GM18870 (cell line): ENCODE data around the gene HNMT.

ENCODE experiments used
- ATAC-seq: cut with Tn5 transposase; IDR thresholded peaks from one replicate; pipeline ENCODE4 v1.9.1; 2021; ENCODE audit warnings: moderate library complexity; ENCODE audit not compliant: unreplicated experiment

HNMT gene

GRCh38 chr2:138009622-138010021 lies 45.3 kb downstream of the HNMT start:
- no peak for ATAC-seq

GRCh38 chr2:138010890-138011289 lies 46.6 kb downstream of the HNMT start:
- no peak for ATAC-seq

- no peak for ATAC-seq
Observed at GRCh38 chr2:138012082-138012481, 47.8 kb downstream of the HNMT start.

DNA sequence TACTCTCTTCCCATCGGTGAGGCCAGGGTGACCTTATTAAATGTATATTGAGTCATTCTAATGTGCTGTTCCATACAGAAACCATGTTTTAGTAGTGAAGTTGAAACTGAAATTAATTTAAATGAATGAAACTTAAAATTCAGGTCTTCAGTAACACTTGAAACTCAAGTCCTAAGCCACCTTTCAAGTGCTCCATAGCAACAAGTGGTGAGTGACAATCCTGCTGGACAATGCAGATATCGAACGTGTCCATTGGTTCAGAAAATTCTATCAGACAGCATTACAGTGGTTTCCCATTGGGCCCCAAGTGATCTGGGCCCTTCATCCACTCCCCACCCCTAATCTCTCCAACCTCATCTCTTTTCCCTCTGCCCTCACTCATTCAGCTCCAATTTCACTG lies 48.7 kb downstream of the HNMT start:
- peak; percentile 47 for ATAC-seq

GRCh38 chr2:138013639-138014038 lies 49.4 kb downstream of the HNMT start:
- no peak for ATAC-seq

DNA sequence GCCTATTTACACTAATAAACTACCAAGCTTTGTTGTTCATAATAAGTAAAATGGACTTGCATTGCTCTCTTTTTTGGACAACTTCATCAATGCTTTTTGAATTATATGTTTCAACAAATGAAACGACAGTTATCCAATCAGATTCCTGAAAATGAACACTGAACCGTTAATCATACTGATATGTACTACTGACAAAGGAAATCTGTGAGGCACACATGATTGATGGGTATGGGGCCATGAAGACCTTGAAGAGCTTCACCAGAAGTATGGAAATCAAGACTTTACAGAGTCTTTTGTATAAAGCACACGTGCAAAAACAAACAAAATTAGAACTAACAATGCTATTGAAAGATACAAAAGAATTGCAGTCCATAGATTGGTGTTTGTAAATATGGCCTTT lies 51.2 kb downstream of the HNMT start:
- no peak for ATAC-seq

DNA sequence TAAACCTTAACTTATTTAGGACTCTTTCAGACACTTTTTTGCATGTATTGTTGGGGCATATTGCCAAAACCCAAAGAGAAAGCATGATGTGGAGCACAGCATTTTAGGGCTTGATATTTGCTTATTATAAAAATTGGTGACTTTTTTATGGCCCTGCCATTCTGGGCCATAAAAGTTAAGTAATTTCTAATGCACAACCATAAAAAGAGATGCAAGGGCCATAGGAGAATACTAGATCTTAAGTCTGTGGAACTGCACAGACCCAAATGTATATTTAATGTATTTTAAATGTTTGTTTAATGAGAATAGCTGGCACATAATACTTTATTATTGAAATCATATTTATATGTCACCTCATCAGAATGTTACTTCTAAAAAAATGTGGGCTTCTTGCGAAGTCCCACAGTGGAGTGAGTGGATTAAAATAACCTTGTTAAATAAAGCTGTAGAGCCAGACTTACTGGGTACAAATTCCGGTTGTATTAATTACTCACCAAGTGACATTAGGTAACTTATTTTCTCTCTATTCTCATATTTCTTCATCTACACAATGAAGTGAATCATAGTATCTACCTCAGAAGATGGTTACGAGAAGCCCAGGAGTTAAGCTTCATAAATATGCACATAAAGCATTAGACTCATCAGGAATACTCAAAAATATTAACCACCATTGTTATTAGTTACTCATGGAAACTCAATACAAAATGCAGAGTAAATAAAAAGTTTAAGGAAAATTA lies 52.2 kb downstream of the HNMT start:
- ATAC-seq = no peak

DNA sequence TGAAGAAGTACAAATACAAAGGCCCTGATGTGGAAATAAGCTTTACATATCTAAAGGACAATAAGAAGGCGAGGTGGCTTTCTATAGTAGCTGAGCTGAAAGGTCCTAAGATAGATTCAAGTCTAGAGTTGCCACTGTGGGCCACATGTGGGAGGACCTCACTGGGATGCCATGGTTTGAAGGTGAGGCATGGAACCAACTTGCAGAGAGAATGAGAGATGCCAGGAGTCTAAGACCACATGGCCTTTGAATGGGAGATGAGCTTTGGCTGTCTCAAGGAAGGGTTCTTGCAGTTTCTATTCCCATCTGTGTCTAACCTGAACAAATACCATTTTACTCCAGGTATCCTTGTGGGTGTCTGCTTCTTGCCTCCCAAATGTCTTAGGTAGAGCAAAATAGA lies 53.6 kb downstream of the HNMT start:
- ATAC-seq = no peak

GRCh38 chr2:138018866-138019688 lies 54.8 kb downstream of the HNMT start:
- no peak for ATAC-seq

DNA sequence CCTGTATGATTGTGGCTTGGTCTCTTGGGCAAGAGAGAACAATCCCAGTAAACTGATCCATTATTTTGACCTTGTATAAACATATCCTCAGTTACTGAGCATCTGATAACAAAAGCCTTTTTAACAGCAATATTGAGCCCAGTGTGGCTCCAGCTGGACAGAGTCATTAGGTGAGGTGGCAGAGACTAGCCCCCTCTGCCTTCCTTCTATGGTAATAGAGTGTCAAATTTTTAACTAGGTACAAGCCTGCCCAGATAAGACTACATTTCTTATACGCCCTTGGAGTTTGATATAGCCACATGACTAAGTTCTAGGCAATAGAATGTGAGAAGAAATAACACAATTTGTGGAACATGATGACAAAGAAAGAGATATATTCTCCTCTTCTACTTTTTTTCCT lies 56.2 kb downstream of the HNMT start:
- no peak for ATAC-seq

- no peak for ATAC-seq
Observed at GRCh38 chr2:138021154-138021553, 56.9 kb downstream of the HNMT start.

GRCh38 chr2:138023298-138023697 lies 59.0 kb downstream of the HNMT start:
- no peak for ATAC-seq

GRCh38 chr2:138023976-138024375 lies 59.7 kb downstream of the HNMT start:
- no peak for ATAC-seq

- ATAC-seq = no peak
Observed at GRCh38 chr2:138026111-138027020, 62.1 kb downstream of the HNMT start.

GRCh38 chr2:138028538-138028937 lies 64.3 kb downstream of the HNMT start:
- ATAC-seq = peak; percentile 56

- no peak for ATAC-seq
Observed at GRCh38 chr2:138029276-138029675, 65.0 kb downstream of the HNMT start.

- ATAC-seq = peak; percentile 89
Observed at GRCh38 chr2:138030459-138030858, 66.2 kb downstream of the HNMT start.

- no peak for ATAC-seq
Observed at GRCh38 chr2:138032334-138032733, 68.1 kb downstream of the HNMT start.

GRCh38 chr2:138034536-138034935 lies 70.3 kb downstream of the HNMT start:
- no peak for ATAC-seq

GRCh38 chr2:138035608-138036217 lies 71.4 kb downstream of the HNMT start:
- ATAC-seq = no peak

DNA sequence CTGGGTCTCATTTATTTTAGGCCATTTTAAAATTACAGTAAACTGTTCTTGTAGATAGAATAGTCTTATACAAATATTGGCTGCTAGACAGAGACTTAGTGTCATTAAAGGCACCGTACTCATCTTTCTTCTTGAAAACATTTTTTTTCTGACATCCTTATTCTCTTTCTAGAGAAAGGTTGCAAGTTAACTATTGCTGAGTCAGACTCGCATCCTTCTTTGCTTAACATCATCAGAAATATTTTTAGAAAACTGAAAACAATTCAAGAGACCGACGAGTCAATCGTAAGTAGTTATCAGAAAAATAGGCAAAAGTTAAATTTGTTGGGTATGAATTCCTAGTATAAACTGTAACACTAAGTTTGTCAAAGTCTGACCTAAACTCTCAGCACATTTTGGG lies 72.2 kb downstream of the HNMT start:
- no peak for ATAC-seq
